ENCODE data around the gene TXNDC2. TPM values are rescaled to one million over a fixed set of nuclear protein-coding genes. Genes with fewer than 3 reads are reported as not detected.

TXNDC2 gene
- polyA plus RNA-seq, 3 donors = 0.10 to 0.36 TPM; not detected in 1

DNA sequence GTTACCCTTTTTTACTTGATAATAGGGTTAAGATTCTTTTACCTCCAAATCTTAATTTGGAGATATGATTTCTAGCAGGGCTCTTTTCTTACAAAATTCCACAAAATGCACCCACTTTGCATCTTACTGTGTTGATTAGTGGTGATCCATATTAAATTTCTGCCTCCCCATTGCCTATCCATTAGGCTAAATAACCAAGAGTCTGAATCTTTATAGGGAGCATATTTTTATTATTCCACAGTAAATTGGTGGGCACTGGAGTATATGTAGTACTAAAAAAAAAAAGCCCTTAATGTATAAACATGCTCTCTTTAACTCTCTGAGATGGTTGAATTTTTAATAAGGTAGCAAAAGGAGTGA, 8.1 kb upstream of the TXNDC2 start:
- no peak for DNase-seq
- Histone ChIP-seq H3K27me3 (ENCODE audit: control insufficient read depth in 2 of 2, insufficient read depth in 2 of 2, low read length in 2 of 2) (no peaks in the 10 kb centered on the region), H4K20me1 (ENCODE audit: insufficient read depth, low read length) (no peaks in the 10 kb centered on the region), H3K36me3 (replicated peaks in 1 of 2; ENCODE audit: control insufficient read depth in 1 of 2, insufficient read depth in 2 of 2, low read length in 2 of 2) (no peaks in the 10 kb centered on the region), H3K4me2 (replicated peaks; ENCODE audit: extremely low read depth, low read length, poor library complexity, severe bottlenecking) (no peak overlapping the region), H3K4me3 (replicated peaks in 1 of 3; ENCODE audit: low read depth in 2 of 3, low read length in 3 of 3) (no peak overlapping the region), H3K4me1 (ENCODE audit: control insufficient read depth in 1 of 2, insufficient read depth in 2 of 2, low read length in 2 of 2) (no peaks in the 10 kb centered on the region), H3K27ac (ENCODE audit: low read depth in 1 of 2, low read length in 2 of 2) (no peak overlapping the region), H3K79me2 (ENCODE audit: insufficient read depth, low read length) (no peaks in the 10 kb centered on the region), H3K9me3 (replicated peaks in 1 of 2; ENCODE audit: control insufficient read depth in 1 of 2, insufficient read depth in 1 of 2, low read length in 2 of 2) (no peaks in the 10 kb centered on the region), H3K9ac (ENCODE audit: insufficient read depth, low read length, poor library complexity, severe bottlenecking) (no peak overlapping the region), H2AFZ (ENCODE audit: insufficient read depth, low read depth, low read length, poor library complexity, severe bottlenecking) (no peak overlapping the region)
- H3K4me1 Mint-ChIP-seq = peaks cover 4% of the 10 kb centered on the region
- peaks cover 0 to 2% (median 2%) of the 10 kb centered on the region in 3 donors for H3K27me3 Mint-ChIP-seq (ENCODE audit: low read depth in 3 of 3)
- no peak overlapping the region for H3K4me3 Mint-ChIP-seq
- intact Hi-C loops (cut with micrococcal nuclease) = no loop called here
- TF ChIP-seq, protein P1, sequence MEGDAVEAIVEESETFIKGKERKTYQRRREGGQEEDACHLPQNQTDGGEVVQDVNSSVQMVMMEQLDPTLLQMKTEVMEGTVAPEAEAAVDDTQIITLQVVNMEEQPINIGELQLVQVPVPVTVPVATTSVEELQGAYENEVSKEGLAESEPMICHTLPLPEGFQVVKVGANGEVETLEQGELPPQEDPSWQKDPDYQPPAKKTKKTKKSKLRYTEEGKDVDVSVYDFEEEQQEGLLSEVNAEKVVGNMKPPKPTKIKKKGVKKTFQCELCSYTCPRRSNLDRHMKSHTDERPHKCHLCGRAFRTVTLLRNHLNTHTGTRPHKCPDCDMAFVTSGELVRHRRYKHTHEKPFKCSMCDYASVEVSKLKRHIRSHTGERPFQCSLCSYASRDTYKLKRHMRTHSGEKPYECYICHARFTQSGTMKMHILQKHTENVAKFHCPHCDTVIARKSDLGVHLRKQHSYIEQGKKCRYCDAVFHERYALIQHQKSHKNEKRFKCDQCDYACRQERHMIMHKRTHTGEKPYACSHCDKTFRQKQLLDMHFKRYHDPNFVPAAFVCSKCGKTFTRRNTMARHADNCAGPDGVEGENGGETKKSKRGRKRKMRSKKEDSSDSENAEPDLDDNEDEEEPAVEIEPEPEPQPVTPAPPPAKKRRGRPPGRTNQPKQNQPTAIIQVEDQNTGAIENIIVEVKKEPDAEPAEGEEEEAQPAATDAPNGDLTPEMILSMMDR (IDR thresholded peaks at IDR 0.05) = no peak
- no peaks in the 10 kb centered on the region for H3K9me3 Mint-ChIP-seq
- no peaks in the 10 kb centered on the region for H3K36me3 Mint-ChIP-seq
- H3K27ac Mint-ChIP-seq = no peak overlapping the region

- no peak overlapping the region for H3K4me3 ChIP-seq (replicated peaks in 1 of 3; ENCODE audit: low read depth in 2 of 3, low read length in 3 of 3)
- Mint-ChIP-seq H3K36me3 (no peaks in the 10 kb centered on the region), H3K27me3 (ENCODE audit: low read depth in 3 of 3) (peaks cover 0 to 2% (median 2%) of the 10 kb centered on the region in 3 donors), H3K9me3 (no peaks in the 10 kb centered on the region), H3K27ac (no peak overlapping the region), H3K4me1 (peaks cover 4% of the 10 kb centered on the region), H3K4me3 (no peak overlapping the region)
- H2AFZ ChIP-seq (ENCODE audit: insufficient read depth, low read depth, low read length, poor library complexity, severe bottlenecking) = no peak overlapping the region
- intact Hi-C loops (cut with micrococcal nuclease) = no loop called here
- no peaks in the 10 kb centered on the region for H3K79me2 ChIP-seq (ENCODE audit: insufficient read depth, low read length)
- H3K4me2 ChIP-seq (replicated peaks; ENCODE audit: extremely low read depth, low read length, poor library complexity, severe bottlenecking) = no peak overlapping the region
- no peaks in the 10 kb centered on the region for H4K20me1 ChIP-seq (ENCODE audit: insufficient read depth, low read length)
- no peaks in the 10 kb centered on the region for H3K27me3 ChIP-seq (ENCODE audit: control insufficient read depth in 2 of 2, insufficient read depth in 2 of 2, low read length in 2 of 2)
- H3K4me1 ChIP-seq (ENCODE audit: control insufficient read depth in 1 of 2, insufficient read depth in 2 of 2, low read length in 2 of 2) = no peaks in the 10 kb centered on the region
- no CpG with 5 or more reads among the region's 1 CpG for WGBS (ENCODE audit: insufficient coverage)
- H3K36me3 ChIP-seq (replicated peaks in 1 of 2; ENCODE audit: control insufficient read depth in 1 of 2, insufficient read depth in 2 of 2, low read length in 2 of 2) = no peaks in the 10 kb centered on the region
- no peak overlapping the region for H3K27ac ChIP-seq (ENCODE audit: low read depth in 1 of 2, low read length in 2 of 2)
- no peak overlapping the region for H3K9ac ChIP-seq (ENCODE audit: insufficient read depth, low read length, poor library complexity, severe bottlenecking)
- no peak for DNase-seq
- no peaks in the 10 kb centered on the region for H3K9me3 ChIP-seq (replicated peaks in 1 of 2; ENCODE audit: control insufficient read depth in 1 of 2, insufficient read depth in 1 of 2, low read length in 2 of 2)
- TF ChIP-seq, protein P1 (IDR thresholded peaks at IDR 0.05) = no peak
Observed at GRCh38 chr18:9878095-9878494, 7.7 kb upstream of the TXNDC2 start.
